RWPE1 (cell line): ENCODE data around the gene BPI.

ENCODE experiments used
- CTCF ChIA-PET: fragments of 350-600 bp; sonication (Branson Sonifier 250); formaldehyde crosslinking; extraction: SDS; loops from one replicate; lab custom pipeline; 2021; lab: Yijun Ruan, JAX
- POLR2A ChIA-PET: fragments of 400-600 bp; formaldehyde crosslinking; extraction: SDS; loops from one replicate; lab custom pipeline; 2020; ENCODE audit warnings: antibody characterized with exemption; ENCODE audit not compliant: low non-redundant PET; lab: Yijun Ruan, JAX
- DNase-seq: peaks from one replicate; pipeline ENCODE4 v3.0.0; 2012; ENCODE audit warnings: low spot score
- H3K27ac ChIP-seq: fragments of 450-650 bp; 2 replicates; pipeline ENCODE4 v1.5.1; 2017
- CTCF ChIP-seq: fragments of 450-650 bp; conservative IDR thresholded peaks from 2 replicates; pipeline ENCODE4 v1.5.1; 2017; ENCODE audit warnings: low read depth, mild to moderate bottlenecking

BPI gene

GRCh38 chr20:38269040-38269439 is 34.9 kb upstream of the BPI start:
- TF ChIP-seq CTCF, result no peak
- no peak overlapping the region for H3K27ac ChIP-seq
- ChIA-PET CTCF (interaction anchor here (1.0 to 1.2 kb wide), 2 partner anchors 48 to 88 kb away, joined by 3 read pairs; no protein-coding TSS in a partner anchor), POLR2A (no interaction called here)
- DNase-seq, result no peak

GRCh38 chr20:38269715-38270114 is 34.2 kb upstream of the BPI start:
- CTCF ChIA-PET, result interaction anchor here (1.2 kb wide), 1 partner anchor 48 kb away, joined by 3 read pairs; no protein-coding TSS in a partner anchor
- TF ChIP-seq CTCF, result no peak
- POLR2A ChIA-PET, result no interaction called here

GRCh38 chr20:38270869-38271605 is 32.9 kb upstream of the BPI start:
- CTCF ChIA-PET, result interaction anchor here (0.5 to 0.7 kb wide), 2 partner anchors 44 to 547 kb away, joined by 3 read pairs; no protein-coding TSS in a partner anchor
- POLR2A ChIA-PET, result no interaction called here
- no peak for TF ChIP-seq CTCF
- H3K27ac ChIP-seq, result peak overlapping the region; percentile 80
- DNase-seq, result peak; percentile 97

More at GRCh38 chr20:38269715-38270114, 34.2 kb upstream of the BPI start:
- H3K27ac ChIP-seq, result no peak overlapping the region
- no peak for DNase-seq

- TF ChIP-seq CTCF, result no peak
- POLR2A ChIA-PET, result no interaction called here
- DNase-seq, result no peak
- CTCF ChIA-PET, result interaction anchor here (0.5 to 0.7 kb wide), 2 partner anchors 45 to 548 kb away, joined by 3 read pairs; no protein-coding TSS in a partner anchor
- H3K27ac ChIP-seq, result peak overlapping the region; percentile 80
Measured at GRCh38 chr20:38271608-38272120, 32.3 kb upstream of the BPI start.

- H3K27ac ChIP-seq, result peak overlapping the region; percentile 80
- peak; percentile 50 for DNase-seq
- no peak for TF ChIP-seq CTCF
- ChIA-PET POLR2A (no interaction called here), CTCF (interaction anchor here (1.3 kb wide), 1 partner anchor 30 kb away, joined by 3 read pairs; no protein-coding TSS in a partner anchor)
Measured at GRCh38 chr20:38272398-38272797, 31.6 kb upstream of the BPI start.

- POLR2A ChIA-PET, result no interaction called here
- CTCF ChIA-PET, result interaction anchor here (1.3 kb wide), 1 partner anchor 30 kb away, joined by 3 read pairs; no protein-coding TSS in a partner anchor
- DNase-seq, result no peak
- TF ChIP-seq CTCF, result no peak
- H3K27ac ChIP-seq, result peak overlapping the region; percentile 80
Measured at GRCh38 chr20:38272961-38273360, 31.0 kb upstream of the BPI start.
